ENCODE measurements around the gene NUDT4B. TPM values are rescaled to one million over a fixed set of nuclear protein-coding genes. Genes with fewer than 3 reads are reported as not detected.
"Not testable (repeated sequence)": the region's sequence is repeated elsewhere in the genome, so short reads cannot be mapped to it uniquely, and the experiment has no call there.

NUDT4B gene
- total and polyA plus RNA-seq, 4 donors, result 0.75 to 1.8 (median 1.2) TPM; not detected in 1

GRCh38 chr1:148773690-148774089 lies 25.1 kb downstream of the NUDT4B start:
- H3K36me3 ChIP-seq (ENCODE audit: control insufficient read depth in 1 of 2, insufficient read depth in 2 of 2, low read length in 1 of 2); ATAC-seq (ENCODE audit: low FRiP score); intact Hi-C loops (cut with DNase I); H3K9me3 ChIP-seq (ENCODE audit: control insufficient read depth, low read length); H3K4me3 ChIP-seq (ENCODE audit: low read length in 2 of 2); H3K27ac ChIP-seq (ENCODE audit: low read depth in 1 of 2, low read length in 2 of 2); H3K27me3 ChIP-seq (ENCODE audit: control insufficient read depth in 1 of 2, insufficient read depth in 2 of 2, low read length in 1 of 2); H3K4me1 ChIP-seq (ENCODE audit: control insufficient read depth in 1 of 2, insufficient read depth in 2 of 2, low read length in 2 of 2); DNase-seq: not testable (repeated sequence)
- no CpG with 5 or more reads among the region's 4 CpGs for WGBS, 2 donors

GRCh38 chr1:148774102-148774501 lies 25.5 kb downstream of the NUDT4B start:
- DNase-seq; H3K36me3 ChIP-seq (ENCODE audit: control insufficient read depth in 1 of 2, insufficient read depth in 2 of 2, low read length in 1 of 2); H3K4me3 ChIP-seq (ENCODE audit: low read length in 2 of 2); ATAC-seq (ENCODE audit: low FRiP score); intact Hi-C loops (cut with DNase I); H3K27me3 ChIP-seq (ENCODE audit: control insufficient read depth in 1 of 2, insufficient read depth in 2 of 2, low read length in 1 of 2); H3K27ac ChIP-seq (ENCODE audit: low read depth in 1 of 2, low read length in 2 of 2); H3K4me1 ChIP-seq (ENCODE audit: control insufficient read depth in 1 of 2, insufficient read depth in 2 of 2, low read length in 2 of 2); H3K9me3 ChIP-seq (ENCODE audit: control insufficient read depth, low read length): not testable (repeated sequence)
- WGBS, 2 donors, result no CpG with 5 or more reads among the region's 1 CpG

GRCh38 chr1:148775263-148775662 lies 26.7 kb downstream of the NUDT4B start:
- H3K36me3 ChIP-seq (ENCODE audit: control insufficient read depth in 1 of 2, insufficient read depth in 2 of 2, low read length in 1 of 2); ATAC-seq (ENCODE audit: low FRiP score); intact Hi-C loops (cut with DNase I); H3K4me1 ChIP-seq (ENCODE audit: control insufficient read depth in 1 of 2, insufficient read depth in 2 of 2, low read length in 2 of 2); DNase-seq; H3K9me3 ChIP-seq (ENCODE audit: control insufficient read depth, low read length); H3K4me3 ChIP-seq (ENCODE audit: low read length in 2 of 2); H3K27me3 ChIP-seq (ENCODE audit: control insufficient read depth in 1 of 2, insufficient read depth in 2 of 2, low read length in 1 of 2); H3K27ac ChIP-seq (ENCODE audit: low read depth in 1 of 2, low read length in 2 of 2): not testable (repeated sequence)
- WGBS, 2 donors, result no CpG with 5 or more reads among the region's 2 CpGs

GRCh38 chr1:148777649-148778048 lies 29.1 kb downstream of the NUDT4B start:
- no CpG with 5 or more reads among the region's 1 CpG for WGBS, 2 donors
- H3K4me3 ChIP-seq (ENCODE audit: low read length in 2 of 2); H3K27me3 ChIP-seq (ENCODE audit: control insufficient read depth in 1 of 2, insufficient read depth in 2 of 2, low read length in 1 of 2); DNase-seq; H3K36me3 ChIP-seq (ENCODE audit: control insufficient read depth in 1 of 2, insufficient read depth in 2 of 2, low read length in 1 of 2); H3K27ac ChIP-seq (ENCODE audit: low read depth in 1 of 2, low read length in 2 of 2); H3K9me3 ChIP-seq (ENCODE audit: control insufficient read depth, low read length); ATAC-seq (ENCODE audit: low FRiP score); H3K4me1 ChIP-seq (ENCODE audit: control insufficient read depth in 1 of 2, insufficient read depth in 2 of 2, low read length in 2 of 2); intact Hi-C loops (cut with DNase I): not testable (repeated sequence)

GRCh38 chr1:148780404-148780803 lies 31.8 kb downstream of the NUDT4B start:
- ATAC-seq (ENCODE audit: low FRiP score); H3K4me1 ChIP-seq (ENCODE audit: control insufficient read depth in 1 of 2, insufficient read depth in 2 of 2, low read length in 2 of 2); H3K4me3 ChIP-seq (ENCODE audit: low read length in 2 of 2); H3K36me3 ChIP-seq (ENCODE audit: control insufficient read depth in 1 of 2, insufficient read depth in 2 of 2, low read length in 1 of 2); H3K27me3 ChIP-seq (ENCODE audit: control insufficient read depth in 1 of 2, insufficient read depth in 2 of 2, low read length in 1 of 2); H3K27ac ChIP-seq (ENCODE audit: low read depth in 1 of 2, low read length in 2 of 2); H3K9me3 ChIP-seq (ENCODE audit: control insufficient read depth, low read length); intact Hi-C loops (cut with DNase I); DNase-seq: not testable (repeated sequence)
- no CpG with 5 or more reads among the region's 1 CpG for WGBS, 2 donors

- H3K27me3 ChIP-seq (ENCODE audit: control insufficient read depth in 1 of 2, insufficient read depth in 2 of 2, low read length in 1 of 2); intact Hi-C loops (cut with DNase I); H3K4me1 ChIP-seq (ENCODE audit: control insufficient read depth in 1 of 2, insufficient read depth in 2 of 2, low read length in 2 of 2); H3K4me3 ChIP-seq (ENCODE audit: low read length in 2 of 2); H3K36me3 ChIP-seq (ENCODE audit: control insufficient read depth in 1 of 2, insufficient read depth in 2 of 2, low read length in 1 of 2); H3K27ac ChIP-seq (ENCODE audit: low read depth in 1 of 2, low read length in 2 of 2); DNase-seq; H3K9me3 ChIP-seq (ENCODE audit: control insufficient read depth, low read length): not testable (repeated sequence)
- peak; percentile 84 for ATAC-seq (ENCODE audit: low FRiP score)
- no CpG with 5 or more reads among the region's 23 CpGs for WGBS, 2 donors
These were observed 43.0 kb downstream of the NUDT4B start for GRCh38 chr1:148791543-148792099.

- H3K9me3 ChIP-seq (ENCODE audit: control insufficient read depth, low read length); H3K27me3 ChIP-seq (ENCODE audit: control insufficient read depth in 1 of 2, insufficient read depth in 2 of 2, low read length in 1 of 2); intact Hi-C loops (cut with DNase I); DNase-seq; ATAC-seq (ENCODE audit: low FRiP score); H3K27ac ChIP-seq (ENCODE audit: low read depth in 1 of 2, low read length in 2 of 2); H3K36me3 ChIP-seq (ENCODE audit: control insufficient read depth in 1 of 2, insufficient read depth in 2 of 2, low read length in 1 of 2); H3K4me3 ChIP-seq (ENCODE audit: low read length in 2 of 2); H3K4me1 ChIP-seq (ENCODE audit: control insufficient read depth in 1 of 2, insufficient read depth in 2 of 2, low read length in 2 of 2): not testable (repeated sequence)
- no CpG with 5 or more reads among the region's 4 CpGs for WGBS, 2 donors
These were observed 45.3 kb downstream of the NUDT4B start for GRCh38 chr1:148793762-148794332.

Other genes with a start within 250 kb of the NUDT4B start
- 10 to 100 TPM; 60.4 to 76.3 TPM for gene NBPF14, start 152.8 kb upstream of the NUDT4B start, total RNA-seq
- gene NBPF14, start 152.8 kb upstream of the NUDT4B start, polyA plus RNA-seq, result 10 to 100 TPM; 21.2 to 21.4 TPM
- gene PDE4DIP, start 95.7 kb downstream of the NUDT4B start, total RNA-seq, result 100 to 1,000 TPM; 168 to 339 TPM
- 100 to 1,000 TPM in 1 of 2 donors, 10 to 100 TPM in 1; 70.7 to 107 TPM for gene PDE4DIP, start 95.7 kb downstream of the NUDT4B start, polyA plus RNA-seq

Measured in aorta (tissue), 5 donors.